ENCODE measurements around the gene ZNF804A.
"Not testable (repeated sequence)": the region's sequence is repeated elsewhere in the genome, so short reads cannot be mapped to it uniquely, and the experiment has no call there.

The ZNF804A gene

DNA sequence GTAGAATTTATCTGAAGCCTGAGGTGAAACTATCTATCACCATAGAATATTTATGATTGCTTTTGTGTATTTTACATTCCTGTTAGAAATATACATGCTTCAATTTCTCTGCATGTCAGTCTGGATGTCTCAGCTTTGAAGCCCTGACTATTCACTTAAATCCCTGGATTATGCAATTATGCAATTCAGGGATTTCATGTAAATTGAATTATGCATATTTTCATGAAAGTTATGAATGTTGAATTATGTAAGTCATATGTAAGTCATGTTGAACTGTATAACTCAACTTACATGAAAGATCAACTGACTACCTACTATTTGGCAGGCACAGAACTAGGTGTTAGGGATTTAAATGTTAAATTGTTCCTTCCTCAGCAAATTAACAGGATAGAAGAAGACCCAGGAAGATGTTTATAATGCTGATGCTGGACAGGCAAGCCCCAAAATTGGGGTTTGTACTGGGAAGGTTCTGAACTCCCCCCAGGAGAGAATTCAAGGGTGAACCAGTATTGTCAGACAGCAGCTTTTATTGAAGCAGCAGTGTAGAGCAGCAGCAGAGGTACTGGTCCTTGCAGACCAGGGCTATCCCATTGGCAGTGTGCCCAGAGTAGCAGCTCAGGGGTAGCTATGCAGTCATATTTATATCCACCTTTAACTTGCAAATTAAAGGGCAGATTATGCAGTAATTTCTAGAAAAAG lies 236.5 kb downstream of the ZNF804A start:
- DNase-seq = no peak

DNA sequence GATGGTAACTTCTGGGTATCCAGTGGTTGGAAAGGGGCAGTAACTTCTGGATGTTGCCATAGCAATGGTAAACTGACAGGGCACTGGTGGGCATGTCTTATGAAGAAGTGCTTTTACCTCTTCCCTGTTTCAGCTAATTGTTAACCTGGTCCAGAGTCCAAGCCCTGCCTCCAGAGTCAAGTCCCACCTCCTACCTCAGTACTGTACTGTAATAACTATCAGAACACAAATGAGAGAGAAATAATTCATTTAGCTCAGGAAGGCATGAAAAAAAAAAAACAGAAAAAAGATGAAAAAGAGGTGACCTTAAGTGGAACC lies 237.0 kb downstream of the ZNF804A start:
- DNase-seq = no peak

DNA sequence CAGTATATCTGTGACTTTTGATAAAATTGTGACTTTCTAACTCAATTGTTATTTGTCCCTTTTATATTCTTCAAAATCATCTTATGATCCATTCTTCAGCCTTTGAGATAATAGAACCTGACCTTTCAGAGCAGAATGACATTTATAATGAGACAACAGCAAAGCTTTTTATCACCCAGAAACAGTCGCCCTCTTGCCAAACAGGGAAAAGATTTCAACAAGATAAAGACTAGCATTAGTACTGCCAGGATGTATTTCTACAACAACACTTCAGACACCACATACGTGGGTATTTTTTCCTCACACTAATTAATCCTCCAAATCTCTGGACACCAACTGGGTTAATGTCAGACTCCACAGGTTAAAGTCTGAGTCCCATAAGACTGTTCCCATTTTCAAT lies 249.0 kb downstream of the ZNF804A start:
- DNase-seq = no peak

DNA sequence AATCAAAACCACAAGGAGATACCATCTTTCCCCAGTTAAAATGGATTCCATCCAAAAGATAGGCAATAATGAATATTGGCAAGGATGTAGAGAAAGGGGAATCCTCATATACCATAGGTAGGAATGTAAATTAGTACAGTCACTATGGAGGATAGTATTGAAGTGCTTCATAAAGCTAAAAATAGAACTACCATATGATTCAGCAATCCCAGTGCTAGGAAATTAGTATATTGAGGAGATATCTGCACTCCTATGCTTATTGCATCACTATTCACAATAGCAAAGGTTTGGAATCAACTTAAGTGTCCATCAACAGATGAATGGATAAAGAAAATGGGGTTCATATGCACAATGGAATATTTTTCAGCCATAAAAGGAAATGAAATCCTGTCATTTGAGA lies 251.2 kb downstream of the ZNF804A start:
- DNase-seq = no peak

DNA sequence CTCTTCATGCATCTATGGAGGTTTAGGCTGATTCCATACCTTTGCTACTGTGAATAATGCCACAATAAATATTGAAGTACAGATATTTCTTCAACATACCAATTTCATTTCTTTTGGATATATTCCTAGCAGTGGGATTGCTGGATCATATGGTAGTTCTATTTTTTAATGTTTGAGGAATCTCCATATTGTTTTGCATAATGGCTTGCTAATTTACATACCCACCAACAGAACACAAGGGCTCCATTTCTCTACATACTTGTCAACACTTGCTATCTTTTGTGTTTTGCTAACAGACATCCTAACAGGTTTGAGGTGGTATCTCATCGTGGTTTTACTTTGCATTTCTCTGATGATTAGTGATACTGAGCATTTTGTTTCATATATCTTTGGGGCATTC lies 253.2 kb downstream of the ZNF804A start:
- DNase-seq = no peak

DNA sequence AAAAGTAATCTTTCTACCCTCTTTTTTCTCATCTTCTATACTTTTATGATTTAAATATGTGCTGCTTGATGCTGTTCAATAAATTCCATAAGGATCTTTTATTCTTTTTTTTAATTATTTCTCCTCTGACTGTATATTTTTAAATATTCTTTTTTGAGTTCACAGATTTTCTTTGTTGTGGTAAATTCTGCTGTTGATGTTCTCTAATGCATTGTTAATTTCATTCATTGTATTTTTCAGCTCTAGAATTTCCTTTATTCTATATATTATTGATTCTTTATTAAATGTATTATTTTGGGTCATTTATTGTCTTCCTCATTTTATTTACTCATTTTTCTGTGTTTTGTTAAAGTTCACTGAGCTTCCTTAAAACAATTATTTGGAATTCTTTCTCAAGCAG lies 260.9 kb downstream of the ZNF804A start:
- DNase-seq = no peak

DNA sequence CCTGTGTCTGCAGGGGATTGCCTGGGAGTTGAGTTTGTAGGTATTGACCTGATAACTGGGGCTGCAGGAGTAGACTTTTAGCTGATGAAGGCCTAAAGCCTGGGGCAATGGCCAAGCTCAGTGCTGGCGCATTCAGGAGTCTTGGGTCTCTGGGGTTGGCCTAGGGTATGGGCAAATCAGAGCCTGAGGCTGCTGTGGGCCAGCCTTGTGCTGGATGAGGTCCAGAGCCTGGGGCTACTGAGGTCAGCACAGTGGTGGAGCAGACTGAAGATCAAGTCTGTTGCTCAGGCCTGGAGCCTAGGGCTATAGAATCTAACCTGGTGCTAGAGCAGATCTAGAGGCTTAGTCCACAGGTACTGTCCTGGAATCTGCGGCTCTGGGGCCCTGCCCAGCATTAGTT lies 262.4 kb downstream of the ZNF804A start:
- no peak for DNase-seq

DNA sequence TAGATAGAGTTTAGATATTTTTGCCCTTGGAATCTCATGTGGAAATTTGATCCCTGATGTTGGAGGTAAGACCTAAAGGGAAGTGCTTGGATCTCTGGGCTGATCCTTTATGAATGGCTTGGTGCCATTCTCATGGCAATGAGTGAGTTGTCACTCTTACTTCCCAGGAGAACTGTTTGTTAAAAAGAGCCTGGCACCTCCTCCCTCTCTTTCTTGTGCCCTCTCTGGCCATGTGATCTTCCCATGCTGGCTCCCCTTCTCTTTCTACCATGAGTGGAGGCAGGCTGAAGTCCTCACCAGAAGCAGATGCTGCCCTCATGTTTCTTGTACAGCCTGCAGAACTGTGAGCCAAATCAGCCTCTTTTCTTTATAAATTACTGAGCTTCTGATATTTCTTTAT lies 276.9 kb downstream of the ZNF804A start:
- DNase-seq = no peak

DNA sequence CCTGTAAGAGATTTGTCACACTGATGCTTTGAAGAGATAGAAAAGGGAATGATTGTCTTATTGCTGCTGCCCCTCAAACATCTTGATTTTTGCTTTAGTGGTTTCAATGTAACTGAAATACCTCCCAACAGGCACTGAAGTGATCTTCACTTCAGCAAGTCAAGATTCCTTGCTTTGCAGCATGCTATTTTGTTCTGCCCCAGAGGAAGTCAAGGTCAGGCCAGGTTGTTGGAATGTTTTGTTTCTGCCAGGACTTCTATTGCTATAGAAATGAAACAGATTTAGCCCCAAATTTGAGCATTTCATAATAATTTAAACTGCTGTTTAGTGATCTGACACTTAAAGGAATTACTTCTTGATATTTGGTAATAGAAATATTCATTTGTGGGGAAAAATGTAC lies 277.6 kb downstream of the ZNF804A start:
- DNase-seq = no peak

DNA sequence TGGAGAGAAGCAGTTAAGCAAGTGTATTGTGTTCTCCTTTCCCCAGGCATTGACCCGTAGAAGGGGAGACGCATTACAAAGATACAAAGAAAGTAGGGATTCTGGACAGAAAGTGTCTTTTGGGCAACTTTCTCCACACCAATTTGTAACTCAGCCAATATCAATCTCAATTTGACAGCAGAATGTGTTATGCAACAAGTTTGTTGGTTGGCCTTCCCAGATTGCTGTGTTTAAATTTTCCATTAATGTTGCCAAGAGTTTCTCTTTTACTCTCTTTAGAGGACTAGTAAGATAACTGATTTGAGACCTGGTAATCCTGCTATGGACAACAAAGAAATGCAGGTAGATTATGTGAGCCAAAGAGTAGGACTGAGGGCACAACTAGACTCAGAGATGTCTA lies 279.6 kb downstream of the ZNF804A start:
- DNase-seq = no peak

DNA sequence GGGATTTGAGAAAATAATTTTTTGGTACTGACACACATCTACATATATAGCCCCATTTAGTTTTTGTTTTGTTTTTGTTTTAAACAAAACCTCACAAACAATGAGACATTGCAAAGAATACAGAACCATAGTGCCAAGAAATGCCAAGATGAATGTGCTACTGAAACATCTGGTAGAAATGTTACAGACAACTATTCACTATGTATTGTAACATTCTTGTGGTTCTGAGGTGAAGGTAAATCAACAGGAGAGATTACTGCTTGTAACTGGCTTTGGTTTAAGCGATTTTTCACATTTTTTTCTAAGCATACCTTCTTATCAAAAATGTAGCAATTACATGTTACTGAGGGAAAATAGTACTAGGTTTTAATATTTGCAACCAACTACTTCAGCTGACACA lies 281.3 kb downstream of the ZNF804A start:
- no peak for DNase-seq

DNA sequence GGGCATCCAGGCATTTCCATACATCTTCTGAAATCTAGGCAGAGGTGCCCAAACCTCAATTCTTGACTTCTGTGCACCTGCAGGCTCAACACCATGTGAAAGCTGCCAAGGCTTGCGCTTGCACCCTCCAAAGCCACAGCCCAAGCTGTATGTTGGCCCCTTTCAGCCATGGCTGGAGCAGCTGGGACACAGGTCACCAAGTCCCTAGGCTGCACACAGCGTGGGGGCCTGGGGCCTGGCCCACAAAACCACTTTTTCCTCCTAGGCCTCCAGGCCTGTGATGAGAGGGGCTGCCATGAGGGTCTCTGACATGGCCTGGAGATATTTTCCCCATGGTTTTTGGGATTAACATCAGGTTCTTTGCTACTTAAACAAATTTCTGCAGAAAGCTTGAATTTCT lies 288.3 kb downstream of the ZNF804A start:
- DNase-seq = not testable (repeated sequence)

DNA sequence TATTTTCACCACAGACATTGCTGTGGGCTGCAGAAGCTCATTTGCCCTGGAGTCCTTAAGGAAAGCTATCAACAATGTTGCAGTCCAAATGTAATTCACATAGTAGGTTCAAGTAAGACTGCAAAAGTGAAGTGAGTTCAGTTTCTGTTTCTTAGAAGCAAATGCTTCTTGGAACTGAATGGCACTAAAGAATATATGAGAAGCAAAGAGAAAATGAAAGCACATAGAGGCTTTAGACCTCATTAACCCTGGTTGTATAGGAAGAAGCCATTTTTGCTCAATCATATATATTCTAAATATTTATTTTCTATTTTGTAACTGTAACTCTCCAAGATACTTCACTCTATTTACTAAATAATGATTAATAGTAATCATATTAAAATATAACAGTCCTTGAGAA lies 292.0 kb downstream of the ZNF804A start:
- no peak for DNase-seq

DNA sequence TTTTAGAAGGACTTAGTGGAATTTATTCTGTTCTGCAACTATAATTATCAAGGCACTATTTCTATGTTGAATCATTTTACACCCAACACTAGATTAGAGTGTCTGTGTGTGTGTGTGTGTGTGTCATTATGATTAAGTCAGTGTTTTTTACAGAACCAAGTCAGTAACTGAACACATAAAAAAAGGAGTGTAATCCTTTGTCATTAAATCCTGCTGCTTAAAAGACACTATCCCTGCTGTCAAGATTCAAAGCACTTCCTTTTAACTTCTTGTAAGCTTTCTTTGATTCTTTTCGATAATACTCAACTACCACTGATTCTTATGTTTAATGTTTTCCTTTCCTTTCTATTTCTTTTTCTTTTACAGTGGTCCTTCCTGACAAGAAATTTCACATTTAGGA lies 306.7 kb downstream of the ZNF804A start:
- no peak for DNase-seq

DNA sequence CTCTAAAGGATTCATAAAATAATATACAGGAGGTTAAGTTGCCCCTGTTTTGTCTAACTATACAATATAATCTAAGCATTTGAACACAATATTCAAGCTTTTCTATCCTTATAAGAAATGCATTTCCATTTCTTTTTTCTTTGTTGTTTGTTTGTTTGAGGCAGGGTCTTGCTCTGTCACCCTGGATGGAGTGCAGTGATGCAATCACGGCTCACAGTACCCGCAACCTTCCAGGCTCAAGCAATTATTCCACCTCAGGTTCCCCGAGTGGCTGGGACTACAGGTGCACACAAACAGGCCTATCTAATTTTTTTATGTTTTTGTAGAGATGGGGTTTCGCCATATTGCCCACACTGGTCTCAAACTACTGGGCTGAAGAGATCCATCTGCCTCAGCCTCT lies 307.8 kb downstream of the ZNF804A start:
- DNase-seq = no peak

DNA sequence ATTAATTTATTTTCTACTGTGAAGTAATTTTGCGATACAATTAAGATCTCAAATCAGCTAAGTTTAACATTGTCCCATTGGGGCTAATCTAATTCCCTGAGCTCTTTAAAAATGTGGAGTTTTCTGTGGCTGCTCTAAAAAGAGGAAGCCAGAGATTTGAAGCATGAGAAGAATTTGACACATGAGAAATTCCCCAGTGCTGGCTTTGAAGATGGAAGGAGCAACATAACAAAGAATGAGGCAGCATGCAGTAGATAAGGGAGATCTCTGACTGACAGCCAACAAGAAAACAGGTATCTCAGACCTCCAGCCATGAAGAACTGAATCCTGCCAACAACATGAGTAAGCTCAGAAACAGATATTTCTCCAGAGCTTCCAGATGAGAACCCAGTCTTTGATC lies 308.4 kb downstream of the ZNF804A start:
- DNase-seq = no peak

DNA sequence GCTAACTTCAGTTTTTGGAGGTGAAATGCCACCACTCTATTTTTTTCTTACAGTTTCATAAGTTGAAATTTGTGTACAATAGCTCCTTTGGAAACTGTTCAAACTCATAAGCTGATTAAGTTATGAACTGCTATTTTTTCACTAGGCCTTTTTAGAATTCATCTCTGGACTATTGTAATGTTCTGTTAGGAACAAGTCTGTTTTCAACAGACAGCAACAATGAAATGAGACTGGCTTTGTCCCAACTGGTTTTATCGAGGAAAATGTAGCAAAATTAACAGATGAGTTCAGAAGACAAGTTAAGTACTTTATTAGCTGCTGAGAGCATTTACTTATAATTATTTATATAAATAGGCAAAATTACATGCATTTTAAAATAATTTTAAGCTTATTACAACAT lies 310.6 kb downstream of the ZNF804A start:
- DNase-seq = no peak

DNA sequence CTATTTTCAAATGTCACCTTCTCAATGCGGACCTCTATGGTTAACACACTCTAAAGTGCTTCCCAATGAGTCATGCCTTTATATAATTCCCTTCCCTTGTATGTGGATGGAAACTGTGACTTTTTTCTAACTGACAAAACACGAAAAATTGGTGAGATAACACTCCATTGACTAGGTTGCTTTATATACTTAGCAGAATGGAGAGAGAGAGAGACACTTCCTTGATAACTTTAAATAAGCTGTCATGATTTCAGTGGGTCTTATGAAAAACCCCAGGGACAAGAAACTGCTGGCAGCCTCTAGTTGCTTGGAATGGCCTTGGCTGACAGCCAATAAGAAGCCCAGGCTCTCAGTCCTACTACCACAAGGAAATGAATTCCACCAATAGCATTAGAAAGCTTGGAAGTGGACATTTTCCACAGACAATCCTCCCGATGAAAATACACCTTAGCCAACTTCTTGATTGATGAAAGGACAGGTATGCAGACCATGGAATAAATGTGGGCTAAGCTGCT lies 322.2 kb downstream of the ZNF804A start:
- no peak for DNase-seq

DNA sequence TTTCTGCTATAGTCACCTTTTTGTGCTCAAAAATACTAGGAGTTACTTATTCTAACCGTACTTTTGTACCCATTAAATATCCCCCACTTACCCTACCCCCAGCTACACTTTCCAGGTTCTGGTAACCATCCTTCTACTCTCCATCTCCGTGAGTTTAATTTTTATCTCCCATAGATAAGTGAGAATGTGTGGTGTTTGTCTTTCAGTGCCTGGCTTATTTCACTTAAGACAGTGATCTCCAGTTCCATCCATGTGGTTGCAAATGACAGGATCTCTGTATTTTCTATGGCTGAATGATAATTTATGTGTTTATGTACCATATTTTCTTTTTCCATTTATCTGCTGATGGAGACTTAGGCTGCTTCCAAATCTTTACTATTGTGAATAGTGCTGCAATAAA lies 323.3 kb downstream of the ZNF804A start:
- DNase-seq = no peak

DNA sequence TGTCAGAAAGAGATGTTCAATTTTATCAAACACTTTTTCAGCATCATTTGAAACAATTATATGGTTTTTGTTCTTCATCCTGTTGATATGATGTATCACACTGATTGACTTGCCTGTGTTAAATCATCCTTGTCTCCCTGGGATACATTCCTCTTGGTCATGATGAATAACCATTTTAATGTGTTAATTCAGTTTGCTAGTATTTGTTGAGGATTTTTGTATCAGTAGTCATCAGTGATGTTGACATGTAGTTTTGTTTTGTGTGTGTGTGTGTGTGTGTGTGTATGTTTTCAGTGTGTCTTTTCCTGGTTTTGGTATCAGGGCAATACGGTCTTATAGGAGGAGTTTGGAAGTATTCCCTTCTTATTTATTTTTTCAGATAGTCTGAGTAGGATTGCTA lies 325.4 kb downstream of the ZNF804A start:
- no peak for DNase-seq

DNA sequence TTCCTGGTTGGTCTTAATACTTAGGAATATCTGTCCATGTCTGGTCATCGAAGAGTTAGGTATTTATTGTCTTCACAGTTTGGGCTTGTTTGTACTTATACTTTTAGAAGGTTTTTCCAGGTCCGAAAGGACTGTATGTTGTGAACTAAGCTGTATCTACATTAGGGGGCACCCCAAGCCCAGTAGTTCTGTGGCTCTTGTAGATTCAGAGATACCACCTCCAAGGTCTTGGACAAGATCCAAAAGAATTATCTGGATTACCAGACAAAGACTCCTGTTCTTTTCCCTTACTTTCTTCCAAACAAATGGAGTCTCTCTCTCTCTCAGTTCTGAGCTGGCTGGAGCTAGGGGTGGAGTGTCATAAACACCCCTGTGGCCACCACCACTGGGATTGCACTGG lies 328.7 kb downstream of the ZNF804A start:
- no peak for DNase-seq

DNA sequence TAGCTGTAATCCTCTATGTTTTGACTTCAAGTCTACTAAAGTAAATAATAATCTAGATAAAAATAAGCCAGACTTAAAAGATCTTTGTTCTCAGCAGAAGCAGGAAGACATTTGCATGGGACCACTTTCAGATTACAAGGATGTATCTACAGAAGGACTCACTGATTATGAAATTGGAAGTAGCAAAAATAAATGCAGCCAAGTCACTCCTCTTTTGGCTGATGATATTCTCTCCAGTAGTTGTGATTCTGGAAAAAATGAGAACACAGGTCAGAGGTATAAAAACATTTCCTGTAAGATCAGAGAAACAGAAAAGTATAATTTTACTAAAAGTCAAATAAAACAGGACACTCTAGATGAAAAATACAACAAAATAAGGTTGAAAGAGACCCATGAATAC lies 338.4 kb downstream of the ZNF804A start:
- no peak for DNase-seq

DNA sequence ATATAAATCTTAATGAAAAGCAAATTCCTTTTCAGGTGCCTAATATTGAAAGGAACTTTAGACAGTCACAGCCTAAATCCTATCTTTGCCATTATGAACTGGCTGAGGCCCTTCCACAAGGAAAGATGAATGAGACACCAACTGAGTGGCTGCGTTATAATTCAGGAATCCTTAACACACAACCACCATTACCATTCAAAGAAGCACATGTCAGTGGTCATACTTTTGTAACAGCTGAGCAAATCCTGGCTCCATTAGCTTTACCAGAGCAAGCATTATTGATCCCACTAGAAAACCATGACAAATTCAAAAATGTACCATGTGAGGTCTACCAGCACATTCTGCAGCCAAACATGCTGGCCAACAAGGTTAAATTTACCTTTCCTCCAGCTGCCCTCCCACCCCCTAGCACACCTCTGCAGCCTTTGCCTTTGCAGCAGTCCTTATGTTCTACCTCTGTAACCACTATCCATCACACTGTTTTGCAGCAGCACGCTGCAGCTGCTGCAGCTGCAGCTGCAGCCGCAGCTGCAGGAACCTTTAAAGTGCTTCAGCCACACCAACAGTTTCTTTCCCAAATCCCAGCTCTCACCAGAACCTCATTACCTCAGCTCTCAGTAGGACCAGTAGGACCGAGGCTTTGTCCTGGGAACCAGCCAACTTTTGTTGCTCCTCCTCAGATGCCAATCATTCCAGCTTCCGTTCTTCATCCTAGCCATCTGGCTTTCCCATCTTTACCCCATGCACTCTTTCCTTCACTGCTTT lies 340.1 kb downstream of the ZNF804A start:
- no peak for DNase-seq

DNA sequence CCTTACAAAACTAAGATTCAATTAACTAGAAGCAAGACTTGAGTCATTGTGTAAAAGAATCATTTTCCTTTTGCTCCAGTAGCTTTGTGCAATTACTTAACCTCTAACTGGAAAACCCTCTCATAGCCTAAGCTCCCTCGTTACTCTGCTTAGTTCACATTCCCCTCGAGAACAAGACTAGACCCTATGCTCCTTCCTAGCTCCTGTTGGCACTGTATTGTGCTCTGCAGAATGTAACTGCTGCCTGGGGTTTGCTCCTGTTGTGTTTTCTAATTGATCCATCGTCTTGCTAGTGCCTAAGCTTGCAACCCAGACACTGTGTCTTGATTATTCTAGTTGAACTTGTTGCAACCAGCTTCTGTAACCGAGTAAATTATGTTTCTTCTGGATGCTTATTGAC lies 347.0 kb downstream of the ZNF804A start:
- DNase-seq = no peak

DNA sequence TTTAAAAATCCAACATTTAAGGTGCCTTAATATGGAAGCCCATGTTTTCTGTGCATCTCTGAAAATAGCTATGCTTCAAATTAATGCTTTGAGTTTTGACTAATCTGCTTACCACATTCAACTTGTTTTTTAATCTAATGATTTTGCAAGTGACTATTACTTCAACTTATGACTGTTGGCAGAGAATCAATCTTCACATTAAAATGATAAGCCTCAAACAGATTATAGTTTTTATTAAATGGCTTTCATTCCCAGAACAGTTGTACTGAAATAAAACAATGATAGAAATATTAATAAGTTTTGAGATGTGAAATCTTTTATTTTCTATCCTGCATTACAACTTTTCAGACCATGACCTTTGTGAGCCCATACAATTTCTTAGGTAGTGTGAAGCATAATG lies 347.5 kb downstream of the ZNF804A start:
- no peak for DNase-seq

All from T1000 (cell line).